GM21786 (cell line): ENCODE measurements around the gene CRY2.
A peak's percentile ranks its signal among the peaks of the same experiment; 100 is the strongest.
"Not testable (repeated sequence)": the region's sequence is repeated elsewhere in the genome, so short reads cannot be mapped to it uniquely, and the experiment has no call there.

Experiments
- ATAC-seq: cut with Tn5 transposase; IDR thresholded peaks from one replicate; pipeline ENCODE4 v1.9.1; 2021; ENCODE audit not compliant: unreplicated experiment

Gene CRY2

GRCh38 chr11:45846974-45847910 is at the start of gene CRY2:
CRY2 (plus strand) TSS chr11:45847475; CDS start chr11:45847491, 16 bp downstream.
- ATAC-seq = peak; percentile 87

DNA sequence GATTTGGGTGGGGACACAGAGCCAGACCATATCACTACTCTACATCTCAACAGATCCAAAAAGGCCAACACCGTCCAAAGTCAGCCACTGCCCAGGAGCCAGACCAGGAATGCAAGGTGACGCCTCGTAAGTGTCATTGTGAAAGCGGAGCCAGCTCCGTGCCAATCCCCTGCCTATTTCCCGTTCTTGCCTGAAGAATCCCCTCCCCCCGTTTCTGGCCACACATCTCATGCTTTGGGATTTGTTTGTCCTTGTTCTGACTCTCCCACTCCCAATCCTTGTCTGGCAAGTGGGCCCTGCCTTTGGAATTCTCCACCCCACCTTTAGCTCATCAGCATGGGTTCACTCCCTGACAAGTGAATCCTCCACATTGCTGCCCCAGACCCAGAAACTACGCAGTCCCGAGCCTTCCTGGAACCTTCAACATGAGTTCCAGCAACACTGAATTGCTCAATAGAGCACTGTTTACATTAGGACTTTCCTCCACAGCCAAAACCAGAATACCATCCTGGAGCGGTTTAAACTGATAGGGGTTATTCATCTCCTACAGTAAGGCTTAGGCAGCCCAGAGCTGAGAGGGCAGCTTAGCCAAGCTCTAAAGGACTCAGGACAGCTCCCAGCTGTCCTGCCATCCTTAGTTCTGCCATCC is 48.4 kb upstream of the CRY2 start:
- ATAC-seq = no peak

DNA sequence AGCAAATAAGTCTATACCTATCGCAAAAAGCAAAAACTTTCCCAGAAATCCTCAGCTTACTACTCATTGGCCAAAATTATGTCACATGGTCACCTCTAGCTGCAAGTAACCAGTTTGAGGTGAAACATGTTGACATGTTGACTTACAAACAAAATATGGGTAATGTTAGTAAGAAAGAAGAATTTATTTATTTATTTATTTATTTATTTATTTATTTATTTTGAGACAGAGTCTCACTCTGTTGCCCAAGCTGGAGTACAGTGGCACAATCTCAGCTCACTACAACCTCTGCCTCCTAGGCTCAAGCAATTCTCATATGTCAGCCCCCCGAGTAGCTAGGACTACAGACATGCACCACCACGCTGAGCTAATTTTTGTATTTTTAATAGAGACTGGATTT is 47.7 kb upstream of the CRY2 start:
- no peak for ATAC-seq

DNA sequence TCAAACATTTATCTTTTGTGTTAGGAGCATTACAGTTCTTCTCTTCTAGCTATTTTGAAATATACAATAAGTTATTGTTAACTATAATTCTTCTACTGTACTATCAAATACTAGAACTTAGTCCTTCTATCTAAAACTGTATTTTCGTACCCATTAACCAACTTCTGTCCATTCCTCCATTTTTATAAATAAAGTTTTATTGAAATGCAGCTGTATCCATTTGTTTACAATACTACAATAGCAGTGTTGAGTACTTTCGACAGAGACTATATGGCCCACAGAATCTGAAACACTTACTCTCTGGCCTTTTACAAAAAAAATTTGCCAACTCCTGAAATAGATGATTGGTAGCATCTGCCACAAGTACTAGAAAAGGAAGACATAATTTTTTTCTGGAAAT is 47.0 kb upstream of the CRY2 start:
- ATAC-seq = no peak

GRCh38 chr11:45801723-45802315 is 45.5 kb upstream of the CRY2 start:
- no peak for ATAC-seq

GRCh38 chr11:45802531-45803317 is 44.6 kb upstream of the CRY2 start:
- no peak for ATAC-seq

DNA sequence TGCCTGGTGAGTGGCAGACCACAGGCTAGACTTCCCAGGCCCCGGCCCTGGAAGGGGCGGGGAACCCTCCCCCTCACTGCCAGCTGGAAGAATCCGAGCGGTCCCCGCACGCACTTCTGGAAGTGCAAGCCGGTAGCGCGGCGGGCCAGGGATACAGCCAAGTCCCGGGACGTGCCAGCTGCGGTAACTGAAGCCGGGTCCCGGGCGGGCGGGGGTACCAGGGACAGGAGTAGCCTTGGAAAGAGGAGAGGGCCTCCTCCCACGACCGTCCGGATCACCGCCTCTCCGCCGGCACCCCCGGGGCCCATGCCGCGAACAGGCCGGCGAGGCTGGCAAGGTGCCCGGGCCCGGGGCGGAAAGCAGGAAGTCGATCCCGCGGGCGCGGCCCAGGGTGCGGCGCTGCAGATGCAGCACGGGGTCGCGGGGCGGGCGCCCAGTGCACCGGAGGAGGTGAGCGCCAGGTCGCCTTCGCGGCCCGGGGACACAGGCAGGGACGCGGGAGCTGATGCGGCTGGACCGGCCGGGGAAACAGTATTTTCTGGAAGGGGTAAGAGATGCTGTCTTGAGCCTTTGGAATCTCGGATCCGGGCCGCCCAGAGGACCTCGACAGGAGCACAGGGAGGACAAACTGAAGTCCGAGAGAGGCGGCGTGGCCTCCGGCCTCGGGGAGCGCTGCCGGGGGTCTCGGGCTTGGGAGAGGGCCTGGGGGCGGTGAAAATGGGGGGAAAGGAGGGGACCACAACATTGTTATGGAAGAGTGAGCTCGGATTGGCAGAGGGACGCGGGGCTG is 43.1 kb upstream of the CRY2 start:
- peak; percentile 32 for ATAC-seq

DNA sequence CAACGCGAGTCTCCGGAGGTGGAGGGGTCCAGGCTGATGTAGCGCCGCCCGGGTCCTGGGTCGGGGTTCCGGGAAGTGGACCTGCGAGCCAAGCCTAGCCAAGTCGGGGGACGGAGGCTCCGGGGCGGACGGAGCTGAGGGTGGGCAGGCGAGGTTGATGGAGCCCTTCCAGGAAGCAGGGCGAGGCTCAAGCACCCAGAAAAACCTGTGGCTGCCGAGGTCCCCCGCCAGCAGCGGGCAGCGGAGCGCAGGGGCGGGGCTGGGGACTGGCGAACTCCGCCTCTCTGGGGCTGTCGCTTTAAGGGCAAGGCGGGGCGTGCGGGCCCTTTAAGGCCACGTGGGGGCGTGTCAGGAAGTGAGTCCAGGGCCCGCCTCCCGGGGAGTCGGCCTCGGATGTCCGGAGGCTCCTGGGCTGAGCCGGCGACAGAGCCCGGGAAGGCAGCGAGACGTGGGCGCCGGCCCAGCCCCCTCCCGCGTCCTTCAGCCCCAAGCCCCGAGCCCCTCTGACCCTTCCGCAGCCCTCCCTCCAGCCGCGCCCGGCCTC is 42.4 kb upstream of the CRY2 start, which contains the start of gene SLC35C1:
SLC35C1 (plus strand) TSS at position 389 of the 544 bp plus-strand sequence. CDS start 653 bp downstream, outside the sequence.
- peak; percentile 94 for ATAC-seq

DNA sequence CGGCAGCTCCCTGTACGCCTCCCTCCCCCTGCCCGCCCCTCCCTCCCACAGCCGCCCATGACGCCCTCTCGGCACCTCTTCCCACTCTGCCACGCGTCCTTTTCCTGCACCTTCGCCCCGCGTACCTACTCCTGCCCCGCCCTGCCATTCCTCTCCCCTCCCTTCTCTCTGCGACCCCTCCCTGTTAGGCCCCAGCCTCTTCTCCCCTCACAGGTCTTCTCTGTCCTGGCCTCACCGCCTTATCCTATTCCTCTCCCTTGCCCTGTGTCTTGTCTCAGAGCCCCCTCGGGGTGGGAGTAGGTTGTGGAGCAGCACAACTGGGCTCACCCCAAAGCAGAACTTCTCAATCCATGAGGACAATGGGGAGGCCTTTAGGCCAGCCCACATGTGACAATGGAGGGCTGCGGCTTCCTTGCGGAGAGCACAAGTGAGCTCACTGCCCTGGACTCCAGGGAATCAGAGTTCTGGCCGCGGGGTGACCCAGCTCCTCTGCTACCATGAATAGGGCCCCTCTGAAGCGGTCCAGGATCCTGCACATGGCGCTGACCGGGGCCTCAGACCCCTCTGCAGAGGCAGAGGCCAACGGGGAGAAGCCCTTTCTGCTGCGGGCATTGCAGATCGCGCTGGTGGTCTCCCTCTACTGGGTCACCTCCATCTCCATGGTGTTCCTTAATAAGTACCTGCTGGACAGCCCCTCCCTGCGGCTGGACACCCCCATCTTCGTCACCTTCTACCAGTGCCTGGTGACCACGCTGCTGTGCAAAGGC is 41.8 kb upstream of the CRY2 start:
- peak; percentile 7 for ATAC-seq

- no peak for ATAC-seq
These were observed 41.0 kb upstream of the CRY2 start for GRCh38 chr11:45806072-45806933.

DNA sequence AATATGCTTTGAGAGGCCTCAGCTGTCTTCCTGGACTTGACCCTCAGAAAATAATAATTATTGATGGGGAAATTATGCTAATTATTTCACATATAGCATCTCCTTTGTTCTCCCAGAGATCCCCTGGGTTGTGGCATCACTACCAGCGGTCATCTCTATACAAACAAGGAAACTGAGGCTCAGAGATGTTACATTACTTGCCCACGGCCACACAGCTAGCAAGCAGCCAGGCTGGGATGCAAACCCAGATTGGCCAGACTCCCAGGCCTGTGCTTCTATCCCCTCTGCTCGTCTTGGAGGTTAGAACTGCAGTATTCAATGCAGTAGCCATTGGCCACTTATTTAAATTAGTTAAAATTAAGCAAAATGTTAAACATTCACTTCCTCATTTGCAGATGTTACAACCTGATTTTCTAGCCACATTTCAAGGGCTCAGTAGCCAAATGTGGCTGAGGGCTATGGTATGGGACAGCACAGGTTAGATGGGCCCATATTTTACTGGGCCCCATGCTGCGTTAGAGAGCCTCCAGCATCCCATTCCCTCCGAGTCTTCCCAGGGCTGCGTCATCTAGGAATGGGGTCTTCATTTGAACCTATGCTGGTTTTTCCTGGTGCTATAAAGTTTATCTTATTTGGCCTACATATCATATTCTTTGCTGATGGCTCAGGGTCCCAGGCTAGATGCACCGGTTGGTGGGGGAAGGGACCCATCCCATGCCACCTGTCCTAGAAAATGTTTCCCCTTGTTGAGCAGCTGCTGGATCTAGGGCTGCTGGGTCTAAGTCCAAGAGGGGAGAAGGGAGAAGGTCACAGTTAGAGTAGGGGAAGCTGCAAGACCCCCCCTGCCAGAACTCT is 40.1 kb upstream of the CRY2 start:
- no peak for ATAC-seq

GRCh38 chr11:45807792-45808238 is 39.5 kb upstream of the CRY2 start:
- ATAC-seq = no peak

DNA sequence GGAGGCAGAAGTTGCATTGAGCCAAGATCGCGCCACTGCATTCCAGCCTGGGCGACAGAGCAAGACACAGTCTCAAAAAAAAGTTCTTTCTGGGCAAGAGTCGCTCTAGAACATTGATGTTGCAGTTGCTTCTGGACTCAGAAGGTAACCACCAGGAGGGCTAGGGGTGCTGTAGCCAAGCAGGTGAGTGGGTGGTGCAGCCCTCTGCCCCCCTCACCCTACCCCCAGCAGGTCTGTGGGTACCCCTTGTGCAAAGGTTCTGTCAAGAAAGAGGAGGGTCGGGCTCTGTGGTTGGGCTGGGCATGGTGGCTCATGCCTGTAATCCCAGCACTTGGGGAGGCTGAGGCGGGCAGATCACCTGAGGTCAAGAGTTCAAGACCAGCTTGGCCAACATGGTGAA is 38.8 kb upstream of the CRY2 start:
- not testable (repeated sequence) for ATAC-seq

- ATAC-seq = no peak
These were observed 37.5 kb upstream of the CRY2 start for GRCh38 chr11:45809456-45810395.

- ATAC-seq = no peak
These were observed 36.7 kb upstream of the CRY2 start for GRCh38 chr11:45810431-45811108.

GRCh38 chr11:45811109-45811435 is 36.2 kb upstream of the CRY2 start:
- ATAC-seq = no peak
